ENCODE results near the gene TLX2.

DNA sequence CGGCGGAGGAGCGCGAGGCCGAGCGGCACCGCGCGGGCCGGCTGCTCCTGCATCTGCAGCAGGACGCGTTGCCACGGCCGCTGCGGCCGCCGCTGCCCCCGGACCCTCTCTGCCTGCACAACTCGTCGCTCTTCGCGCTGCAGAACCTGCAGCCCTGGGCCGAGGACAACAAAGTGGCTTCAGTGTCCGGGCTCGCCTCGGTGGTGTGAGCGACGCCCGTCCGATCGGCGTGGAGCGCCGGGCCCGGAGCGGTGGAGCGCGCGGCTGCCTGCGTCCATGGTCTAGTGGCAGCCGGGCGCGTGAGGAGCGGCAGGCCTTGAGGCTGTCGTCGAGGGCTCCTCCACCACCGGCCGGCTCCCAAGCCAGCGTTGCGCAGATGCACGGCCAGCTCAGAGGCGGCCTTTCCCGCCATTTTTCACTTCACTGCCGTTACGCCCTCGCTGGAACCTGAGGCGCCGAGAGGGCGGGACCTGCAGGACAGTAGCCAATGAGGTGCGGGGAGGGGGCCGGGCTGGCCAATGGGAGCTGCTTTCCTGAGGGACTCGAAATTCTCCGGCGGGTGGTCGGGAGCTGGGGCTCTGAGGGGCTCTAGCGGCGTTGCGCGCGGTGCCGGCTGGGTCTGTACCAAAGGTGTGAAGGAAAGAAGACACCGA lies 1.9 kb downstream of the TLX2 start:
- TF ChIP-seq POLR2AphosphoS5 (IDR thresholded peaks at IDR 0.05): no peak
- TF ChIP-seq, protein P1, sequence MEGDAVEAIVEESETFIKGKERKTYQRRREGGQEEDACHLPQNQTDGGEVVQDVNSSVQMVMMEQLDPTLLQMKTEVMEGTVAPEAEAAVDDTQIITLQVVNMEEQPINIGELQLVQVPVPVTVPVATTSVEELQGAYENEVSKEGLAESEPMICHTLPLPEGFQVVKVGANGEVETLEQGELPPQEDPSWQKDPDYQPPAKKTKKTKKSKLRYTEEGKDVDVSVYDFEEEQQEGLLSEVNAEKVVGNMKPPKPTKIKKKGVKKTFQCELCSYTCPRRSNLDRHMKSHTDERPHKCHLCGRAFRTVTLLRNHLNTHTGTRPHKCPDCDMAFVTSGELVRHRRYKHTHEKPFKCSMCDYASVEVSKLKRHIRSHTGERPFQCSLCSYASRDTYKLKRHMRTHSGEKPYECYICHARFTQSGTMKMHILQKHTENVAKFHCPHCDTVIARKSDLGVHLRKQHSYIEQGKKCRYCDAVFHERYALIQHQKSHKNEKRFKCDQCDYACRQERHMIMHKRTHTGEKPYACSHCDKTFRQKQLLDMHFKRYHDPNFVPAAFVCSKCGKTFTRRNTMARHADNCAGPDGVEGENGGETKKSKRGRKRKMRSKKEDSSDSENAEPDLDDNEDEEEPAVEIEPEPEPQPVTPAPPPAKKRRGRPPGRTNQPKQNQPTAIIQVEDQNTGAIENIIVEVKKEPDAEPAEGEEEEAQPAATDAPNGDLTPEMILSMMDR (IDR thresholded peaks at IDR 0.05): no peak
- no peak for TF ChIP-seq POLR2A (IDR thresholded peaks at IDR 0.05)
- TF ChIP-seq EP300 (IDR thresholded peaks at IDR 0.05): no peak
